Nephron progenitor cell (in vitro differentiated cells): ENCODE data around the gene OR10W1.

Experiments used
- DNase-seq: peaks from one replicate; pipeline ENCODE4 v3.0.0; 2021
- H3K27ac Mint-ChIP-seq: 2 replicates; pipeline ENCODE4 v1.8.0; 2021; ENCODE audit warnings: mild to moderate bottlenecking, moderate library complexity, mixed read lengths
- H3K27me3 Mint-ChIP-seq: 2 replicates; pipeline ENCODE4 v1.8.0; 2021; ENCODE audit warnings: mild to moderate bottlenecking, low read depth, mixed read lengths; ENCODE audit not compliant: poor library complexity
- H3K36me3 Mint-ChIP-seq: 2 replicates; pipeline ENCODE4 v1.8.0; 2021; ENCODE audit warnings: low read depth, mixed read lengths
- H3K4me1 Mint-ChIP-seq: 2 replicates; pipeline ENCODE4 v1.8.0; 2021; ENCODE audit warnings: mixed read lengths
- H3K4me3 Mint-ChIP-seq: 2 replicates; pipeline ENCODE4 v1.8.0; 2021; ENCODE audit warnings: mild to moderate bottlenecking, moderate library complexity, mixed read lengths
- H3K9me3 Mint-ChIP-seq: 2 replicates; pipeline ENCODE4 v1.8.0; 2021; ENCODE audit warnings: mild to moderate bottlenecking, moderate library complexity, mixed read lengths
- CTCF ChIP-seq: fragments of 200-600 bp; sonication (generic); IDR thresholded peaks from 2 replicates; pipeline ENCODE4 v1.5.0; 2021; ENCODE audit warnings: antibody characterized with exemption

The OR10W1 gene

GRCh38 chr11:58285483-58286040 lies 17.5 kb upstream of the OR10W1 start:
- Mint-ChIP-seq H3K36me3 (no peaks in the 10 kb centered on the region), H3K4me3 (no peak overlapping the region), H3K9me3 (peaks cover 12% of the 10 kb centered on the region), H3K27ac (no peak overlapping the region), H3K4me1 (no peaks in the 10 kb centered on the region), H3K27me3 (peaks cover 4% of the 10 kb centered on the region)
- TF ChIP-seq CTCF = no peak
- no peak for DNase-seq

- Mint-ChIP-seq H3K27ac (no peak overlapping the region), H3K9me3 (peaks cover 10% of the 10 kb centered on the region), H3K36me3 (no peaks in the 10 kb centered on the region), H3K4me1 (no peaks in the 10 kb centered on the region), H3K4me3 (no peak overlapping the region), H3K27me3 (peaks cover 6% of the 10 kb centered on the region)
- DNase-seq = no peak
- TF ChIP-seq CTCF = no peak
These were observed 8.1 kb upstream of the OR10W1 start for GRCh38 chr11:58276151-58276550.

- no peak overlapping the region for H3K27ac Mint-ChIP-seq
- peaks cover 14% of the 10 kb centered on the region for H3K9me3 Mint-ChIP-seq
- no peak overlapping the region for H3K4me3 Mint-ChIP-seq
- no peak for TF ChIP-seq CTCF
- H3K4me1 Mint-ChIP-seq = no peaks in the 10 kb centered on the region
- H3K36me3 Mint-ChIP-seq = no peaks in the 10 kb centered on the region
- H3K27me3 Mint-ChIP-seq = peaks cover 3% of the 10 kb centered on the region
- DNase-seq = no peak
These were observed 6.9 kb upstream of the OR10W1 start for GRCh38 chr11:58275002-58275401.

DNA sequence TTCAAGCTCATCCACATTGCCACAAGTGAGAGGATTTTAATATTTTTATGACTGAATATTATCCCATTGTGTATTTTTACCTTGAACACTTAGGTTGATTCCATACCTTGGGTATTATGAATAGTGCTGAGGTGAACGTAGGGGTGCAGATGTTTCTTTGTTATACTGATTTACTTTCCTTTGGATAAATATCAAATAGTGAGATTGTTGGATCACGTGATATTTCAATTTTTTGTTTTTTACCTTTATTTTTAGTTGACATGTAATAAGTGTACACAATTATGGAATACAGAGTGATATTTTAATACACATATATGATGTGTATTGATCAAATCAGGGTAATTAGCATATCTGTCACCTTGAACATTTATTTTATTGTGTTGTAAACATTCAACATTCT lies 8.1 kb downstream of the OR10W1 start:
- H3K27ac Mint-ChIP-seq = no peak overlapping the region
- peaks cover 10% of the 10 kb centered on the region for H3K9me3 Mint-ChIP-seq
- H3K36me3 Mint-ChIP-seq = no peaks in the 10 kb centered on the region

GRCh38 chr11:58254936-58255335 lies 13.1 kb downstream of the OR10W1 start:
- H3K27ac Mint-ChIP-seq = no peak overlapping the region
- no peaks in the 10 kb centered on the region for H3K36me3 Mint-ChIP-seq
- DNase-seq = no peak
- H3K4me1 Mint-ChIP-seq = no peaks in the 10 kb centered on the region
- TF ChIP-seq CTCF = no peak
- peaks cover 20% of the 10 kb centered on the region for H3K9me3 Mint-ChIP-seq
- peaks cover 4% of the 10 kb centered on the region for H3K27me3 Mint-ChIP-seq
- H3K4me3 Mint-ChIP-seq = no peak overlapping the region

More for the DNA sequence above, 8.1 kb downstream of the OR10W1 start:
- peaks cover 4% of the 10 kb centered on the region for H3K27me3 Mint-ChIP-seq
- no peak for DNase-seq
- TF ChIP-seq CTCF = no peak
- H3K4me1 Mint-ChIP-seq = no peaks in the 10 kb centered on the region
- no peak overlapping the region for H3K4me3 Mint-ChIP-seq

GRCh38 chr11:58243954-58244353 lies 24.1 kb downstream of the OR10W1 start:
- Mint-ChIP-seq H3K27ac (no peak overlapping the region), H3K4me1 (no peaks in the 10 kb centered on the region), H3K4me3 (no peak overlapping the region), H3K9me3 (peaks cover 21% of the 10 kb centered on the region), H3K36me3 (no peaks in the 10 kb centered on the region), H3K27me3 (no peaks in the 10 kb centered on the region)
- DNase-seq = no peak
- TF ChIP-seq CTCF = no peak
